ENCODE data around the gene LYL1.

LYL1 gene

GRCh38 chr19:13077240-13077639 lies 25.4 kb downstream of the LYL1 start:
- no peak for DNase-seq (ENCODE audit: extremely low read depth in 1 of 2, low read depth in 1 of 2)

GRCh38 chr19:13076787-13077186 lies 25.9 kb downstream of the LYL1 start:
- no peak for DNase-seq (ENCODE audit: extremely low read depth in 1 of 2, low read depth in 1 of 2)

- DNase-seq (ENCODE audit: extremely low read depth in 1 of 2, low read depth in 1 of 2): no peak
Observed at GRCh38 chr19:13076320-13076719, 26.3 kb downstream of the LYL1 start.

- DNase-seq (ENCODE audit: extremely low read depth in 1 of 2, low read depth in 1 of 2): no peak
Observed at GRCh38 chr19:13074378-13074777, 28.3 kb downstream of the LYL1 start.

DNA sequence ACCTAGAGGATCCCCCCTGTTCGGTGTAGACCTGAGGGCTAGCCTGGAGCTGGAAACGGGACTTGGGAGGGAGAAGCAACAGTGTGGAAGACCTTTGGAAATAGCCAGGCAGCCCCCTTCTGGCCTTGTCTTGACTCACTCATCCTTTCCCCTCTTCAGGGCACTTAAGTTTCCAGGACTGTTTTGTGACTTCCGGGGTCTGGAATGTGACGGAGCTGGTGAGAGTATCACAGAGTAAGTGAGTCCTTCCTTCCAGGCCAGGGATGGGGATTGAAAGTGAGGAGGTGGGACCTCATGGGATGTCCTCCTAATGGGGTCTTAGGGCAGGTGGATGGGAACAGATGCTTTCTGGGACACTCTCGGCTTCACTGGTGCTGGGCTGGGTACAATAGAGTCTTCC lies 29.4 kb downstream of the LYL1 start:
- no peak for DNase-seq (ENCODE audit: extremely low read depth in 1 of 2, low read depth in 1 of 2)

GRCh38 chr19:13072188-13072908 lies 30.3 kb downstream of the LYL1 start:
- no peak for DNase-seq (ENCODE audit: extremely low read depth in 1 of 2, low read depth in 1 of 2)

DNA sequence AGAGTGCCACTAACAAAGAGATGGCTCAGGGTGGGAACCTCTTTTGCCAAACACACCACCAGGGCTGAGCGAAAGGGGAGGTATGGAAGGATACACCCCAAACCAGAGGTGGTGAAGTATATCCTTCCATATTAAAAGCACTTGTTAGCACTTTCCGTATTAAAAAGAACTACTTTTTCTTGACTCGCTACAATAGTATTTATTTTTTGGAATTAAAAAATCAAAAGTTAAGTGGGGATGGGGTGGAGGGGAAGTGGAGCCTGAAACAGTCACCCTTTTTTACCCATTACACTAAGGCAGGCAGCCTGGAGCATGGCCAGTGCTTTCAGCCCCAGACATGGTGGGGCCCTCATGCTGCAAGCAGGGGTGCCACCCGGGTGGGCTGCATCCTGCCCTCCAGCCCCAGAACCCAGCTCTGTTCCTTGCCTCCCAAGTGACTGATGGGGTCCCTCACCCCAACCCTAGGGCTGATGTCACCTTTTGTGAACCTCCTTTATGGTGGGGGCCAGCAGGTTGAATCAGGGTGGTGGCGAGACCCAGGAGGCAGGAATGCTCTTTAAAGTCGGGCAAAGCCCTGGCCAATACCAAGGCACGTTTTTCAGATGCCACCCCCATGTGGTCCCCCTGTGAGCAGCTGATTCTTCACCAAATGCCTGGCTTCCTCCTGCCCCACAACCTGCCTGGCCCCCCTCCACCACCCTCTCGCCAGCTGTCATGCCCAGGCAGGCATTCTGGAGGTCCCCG lies 31.0 kb downstream of the LYL1 start:
- DNase-seq (ENCODE audit: extremely low read depth in 1 of 2, low read depth in 1 of 2): no peak

DNA sequence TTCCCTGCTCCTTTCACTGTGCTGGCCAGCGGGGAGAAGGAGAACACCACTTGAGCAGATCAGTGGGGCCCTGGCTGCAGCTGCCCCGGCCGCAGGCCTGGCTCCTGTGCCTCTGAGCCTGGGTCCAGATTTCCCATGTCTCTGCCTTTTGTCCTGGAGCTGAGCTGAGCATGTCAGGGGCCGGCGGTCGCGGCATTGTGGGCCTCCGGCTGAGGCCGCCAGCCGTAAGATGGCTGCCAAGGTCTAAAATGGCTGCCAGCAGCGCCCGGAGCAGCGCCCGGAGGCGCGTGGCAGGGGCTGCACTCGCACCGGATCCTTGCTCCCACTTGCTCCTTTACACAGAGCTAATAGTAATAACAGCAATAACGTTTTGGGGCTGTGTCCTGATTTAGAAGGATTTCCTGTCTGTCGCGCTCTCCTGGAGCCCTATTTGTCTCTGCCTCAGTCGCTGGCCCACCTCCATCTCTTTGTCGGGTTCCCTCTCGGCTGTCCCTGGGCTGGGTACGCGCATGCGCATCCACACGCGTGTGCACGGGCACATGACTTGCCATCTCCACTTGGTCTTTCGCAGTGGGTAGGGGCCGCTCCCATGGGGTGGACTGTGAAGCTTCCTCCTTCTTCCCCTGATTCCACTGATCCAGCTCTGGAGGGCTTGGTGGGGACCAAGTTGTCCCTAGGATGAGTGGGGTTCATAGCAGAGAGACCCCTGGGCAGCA lies 32.1 kb downstream of the LYL1 start:
- DNase-seq (ENCODE audit: extremely low read depth in 1 of 2, low read depth in 1 of 2): no peak

GRCh38 chr19:13069415-13070359 lies 33.0 kb downstream of the LYL1 start:
- no peak for DNase-seq (ENCODE audit: extremely low read depth in 1 of 2, low read depth in 1 of 2)

DNA sequence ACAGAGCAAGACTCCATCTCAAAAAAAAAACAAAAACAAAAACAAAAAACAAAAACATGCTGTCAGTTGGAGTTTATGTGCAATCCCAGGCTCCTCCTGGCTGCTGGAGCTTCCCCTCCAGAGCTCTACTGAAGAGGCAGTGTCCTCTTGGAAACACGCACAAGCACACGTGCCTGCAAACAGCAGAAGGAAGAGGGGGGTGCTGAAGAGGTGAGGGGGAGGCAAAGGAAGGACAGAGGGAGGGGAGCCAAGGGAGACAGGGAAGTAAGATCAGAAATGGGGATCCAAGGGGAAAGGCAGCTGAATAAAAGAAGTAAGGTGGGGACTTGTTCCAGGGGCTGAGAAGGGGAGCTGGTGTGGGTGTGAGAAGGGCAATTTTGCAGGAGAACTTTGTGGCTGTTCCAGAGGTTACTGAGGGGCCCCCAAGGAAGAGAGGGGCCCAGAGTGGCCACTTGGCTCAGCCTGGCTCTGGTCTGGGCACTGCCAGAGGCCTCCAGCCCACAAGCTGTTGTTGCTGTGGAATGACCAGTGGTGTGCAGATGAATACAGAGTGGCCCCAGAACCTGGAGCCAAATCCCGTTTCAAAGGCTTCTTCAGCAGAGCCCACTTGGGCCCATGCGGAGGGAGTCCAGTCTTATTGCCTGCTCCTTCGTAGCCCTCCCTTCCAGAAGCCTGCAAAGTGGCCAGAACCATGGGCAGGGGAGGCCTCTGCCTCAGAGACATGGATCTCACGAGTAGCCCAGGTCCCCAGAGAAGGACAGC lies 34.4 kb downstream of the LYL1 start:
- DNase-seq (ENCODE audit: extremely low read depth in 1 of 2, low read depth in 1 of 2): no peak

DNA sequence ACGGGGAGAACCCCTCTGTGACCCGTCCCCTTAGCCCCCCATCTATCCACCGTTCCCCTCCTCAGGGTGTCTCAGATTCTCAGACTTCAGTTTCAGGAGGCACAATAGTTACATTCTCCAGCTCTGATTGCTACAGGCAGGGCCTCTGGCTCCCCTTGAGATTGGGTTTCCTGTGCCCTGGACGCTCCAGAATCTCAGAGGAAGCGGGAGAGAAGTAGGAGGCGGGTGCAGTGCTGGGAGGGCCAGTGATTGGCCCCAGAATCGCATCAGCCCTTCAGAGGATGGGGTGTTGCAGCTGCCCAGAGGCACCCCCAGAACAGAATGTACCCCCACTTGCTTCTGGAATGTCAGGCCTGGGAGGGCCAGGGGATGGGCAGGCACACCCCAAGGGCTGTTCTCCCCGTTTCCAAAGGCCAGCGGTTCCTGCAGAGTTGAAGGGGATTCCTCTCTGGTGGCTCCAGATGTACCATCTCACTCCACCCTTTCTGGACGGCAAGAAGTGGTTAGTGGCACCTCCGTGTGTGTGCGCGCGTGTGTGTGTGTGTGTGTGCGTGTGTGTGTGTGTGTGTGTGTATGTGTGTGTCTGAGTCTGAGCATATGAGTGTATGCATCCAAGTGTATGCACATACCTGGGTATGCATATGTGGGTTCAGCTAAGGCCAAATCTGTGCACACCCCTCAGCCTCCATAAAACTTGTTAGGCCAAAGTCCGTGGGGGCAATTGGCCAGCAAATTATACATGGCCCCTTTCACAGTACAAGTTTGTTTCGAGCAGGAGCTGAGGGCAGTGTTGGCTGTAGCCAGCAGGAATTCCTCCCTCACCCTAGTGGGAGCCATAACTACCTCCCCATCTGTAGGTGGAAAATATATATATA lies 35.5 kb downstream of the LYL1 start:
- DNase-seq (ENCODE audit: extremely low read depth in 1 of 2, low read depth in 1 of 2): no peak

GRCh38 chr19:13066226-13066625 lies 36.4 kb downstream of the LYL1 start:
- no peak for DNase-seq (ENCODE audit: extremely low read depth in 1 of 2, low read depth in 1 of 2)

DNA sequence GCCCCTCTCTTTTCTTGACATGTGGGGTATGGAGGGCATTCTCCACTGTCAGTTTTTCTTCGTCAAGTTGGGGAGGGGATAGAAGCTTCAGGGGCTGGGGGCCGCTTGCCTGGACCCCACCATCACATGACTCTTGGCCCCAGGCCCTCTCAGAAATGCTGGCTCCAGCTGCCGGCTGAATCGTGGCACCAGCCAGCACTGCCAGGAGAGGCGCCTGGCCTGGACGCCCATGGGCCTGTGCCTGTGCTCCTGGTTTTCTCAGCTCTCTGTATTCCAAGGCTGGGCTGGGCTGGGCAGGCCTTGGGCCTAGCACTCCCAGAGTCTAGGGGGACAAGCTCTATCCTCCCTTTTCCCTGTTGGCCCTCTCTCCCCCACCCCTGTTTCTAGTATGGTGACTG lies 38.6 kb downstream of the LYL1 start:
- no peak for DNase-seq (ENCODE audit: extremely low read depth in 1 of 2, low read depth in 1 of 2)

GRCh38 chr19:13063461-13064091 lies 39.1 kb downstream of the LYL1 start:
- DNase-seq (ENCODE audit: extremely low read depth in 1 of 2, low read depth in 1 of 2): no peak

GRCh38 chr19:13062317-13062716 lies 40.3 kb downstream of the LYL1 start:
- DNase-seq (ENCODE audit: extremely low read depth in 1 of 2, low read depth in 1 of 2): no peak

DNA sequence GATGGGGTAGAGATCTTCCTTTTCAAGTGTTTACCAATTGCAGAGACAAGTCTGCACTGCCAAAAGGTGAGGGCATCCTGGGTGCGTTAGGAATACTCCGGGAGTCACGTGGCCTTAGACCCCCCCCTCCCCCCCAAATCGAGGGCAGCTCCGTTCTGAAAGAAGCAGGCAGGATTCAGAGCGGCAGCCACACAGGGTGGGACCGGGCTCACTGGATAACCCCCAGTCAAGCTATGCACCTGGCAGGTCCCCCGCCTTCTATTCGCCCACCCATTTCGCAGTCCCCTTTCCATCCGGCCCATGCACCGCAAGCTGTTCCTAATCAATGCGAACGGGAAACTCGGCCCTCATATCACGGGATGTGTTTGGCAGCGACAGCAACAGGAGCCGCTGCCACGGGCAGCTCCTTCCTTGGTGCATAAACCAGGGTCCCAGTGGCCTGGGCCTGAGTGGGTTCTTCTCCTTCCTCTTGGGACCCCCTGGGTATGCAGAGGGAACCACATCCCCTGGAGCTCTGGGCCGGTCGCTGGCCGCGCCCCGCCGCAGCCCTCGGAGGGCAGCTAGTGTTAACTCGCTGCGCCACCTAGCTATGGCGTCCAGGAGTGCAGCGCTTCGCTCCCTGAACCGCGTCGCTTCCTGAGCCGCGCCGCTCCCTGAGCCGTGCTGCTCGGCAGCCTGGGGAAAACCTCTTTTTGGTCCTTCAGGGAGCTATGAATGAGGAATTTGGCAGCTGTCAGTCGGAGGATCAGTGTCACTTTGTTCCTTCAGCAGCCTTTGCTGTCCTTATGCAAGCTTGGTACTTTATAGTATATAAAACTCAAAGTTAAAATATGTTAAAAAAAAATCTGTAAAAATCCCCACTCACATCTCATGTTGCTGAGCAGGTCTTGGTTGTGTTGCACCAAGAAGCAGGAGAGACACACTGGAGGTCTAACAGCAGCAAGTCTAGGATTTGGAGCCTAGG lies 41.4 kb downstream of the LYL1 start:
- peak; percentile 45 to 51 for DNase-seq (ENCODE audit: extremely low read depth in 1 of 2, low read depth in 1 of 2)

- DNase-seq (ENCODE audit: extremely low read depth in 1 of 2, low read depth in 1 of 2): no peak
Observed at GRCh38 chr19:13060233-13060963, 42.3 kb downstream of the LYL1 start.

Measured in stimulated activated CD8-positive, alpha-beta memory T cell treated with anti-CD3 and anti-CD28 coated beads, Interleukin-7, amount 100 ng/mL, for 48 hours (primary cell).